ENCODE data around the gene CTNND2. TPM values are rescaled to one million over a fixed set of nuclear protein-coding genes. Genes with fewer than 3 reads are reported as not detected.

The CTNND2 gene
- total RNA-seq, 2 experiments from 2014 or later = not detected

GRCh38 chr5:11390291-11390767, 513.9 kb downstream of the CTNND2 start:
- H3K4me1 Mint-ChIP-seq = peaks cover 3% of the 10 kb centered on the region
- CTCF ChIA-PET = no interaction called here
- peaks cover 13% of the 10 kb centered on the region for H3K27me3 Mint-ChIP-seq
- no peaks in the 10 kb centered on the region for H3K9me3 Mint-ChIP-seq
- H3K27ac Mint-ChIP-seq = no peak overlapping the region
- H3K4me3 Mint-ChIP-seq = no peak overlapping the region
- DNase-seq = no peak
- no peaks in the 10 kb centered on the region for H3K36me3 Mint-ChIP-seq (ENCODE audit: low read depth)
- POLR2A ChIA-PET = no interaction called here

GRCh38 chr5:11387382-11387781, 516.9 kb downstream of the CTNND2 start:
- Mint-ChIP-seq H3K36me3 (ENCODE audit: low read depth) (no peaks in the 10 kb centered on the region), H3K27me3 (peaks cover 35% of the 10 kb centered on the region), H3K4me1 (peaks cover 6% of the 10 kb centered on the region), H3K9me3 (no peaks in the 10 kb centered on the region), H3K4me3 (no peak overlapping the region), H3K27ac (no peak overlapping the region)
- POLR2A ChIA-PET = no interaction called here
- CTCF ChIA-PET = no interaction called here
- no peak for DNase-seq

GRCh38 chr5:11386398-11386797, 517.8 kb downstream of the CTNND2 start:
- CTCF ChIA-PET = no interaction called here
- H3K4me3 Mint-ChIP-seq = no peak overlapping the region

GRCh38 chr5:11385901-11386293, 518.3 kb downstream of the CTNND2 start:
- DNase-seq = no peak

More at GRCh38 chr5:11386398-11386797, 517.8 kb downstream of the CTNND2 start:
- no peaks in the 10 kb centered on the region for H3K9me3 Mint-ChIP-seq
- H3K27ac Mint-ChIP-seq = no peak overlapping the region
- POLR2A ChIA-PET = no interaction called here
- peaks cover 6% of the 10 kb centered on the region for H3K4me1 Mint-ChIP-seq
- DNase-seq = no peak
- peaks cover 35% of the 10 kb centered on the region for H3K27me3 Mint-ChIP-seq
- H3K36me3 Mint-ChIP-seq (ENCODE audit: low read depth) = no peaks in the 10 kb centered on the region

GRCh38 chr5:11385251-11385900, 518.9 kb downstream of the CTNND2 start:
- ChIA-PET CTCF (no interaction called here), POLR2A (no interaction called here)
- Mint-ChIP-seq H3K9me3 (no peaks in the 10 kb centered on the region), H3K4me3 (no peak overlapping the region), H3K27ac (no peak overlapping the region), H3K36me3 (ENCODE audit: low read depth) (no peaks in the 10 kb centered on the region), H3K27me3 (peaks cover 35% of the 10 kb centered on the region), H3K4me1 (peaks cover 6% of the 10 kb centered on the region)
- DNase-seq = no peak

More at GRCh38 chr5:11385901-11386293, 518.3 kb downstream of the CTNND2 start:
- no peak overlapping the region for H3K4me3 Mint-ChIP-seq
- no peak overlapping the region for H3K27ac Mint-ChIP-seq
- no peaks in the 10 kb centered on the region for H3K9me3 Mint-ChIP-seq
- peaks cover 6% of the 10 kb centered on the region for H3K4me1 Mint-ChIP-seq
- POLR2A ChIA-PET = no interaction called here
- H3K36me3 Mint-ChIP-seq (ENCODE audit: low read depth) = no peaks in the 10 kb centered on the region
- CTCF ChIA-PET = no interaction called here
- H3K27me3 Mint-ChIP-seq = peaks cover 35% of the 10 kb centered on the region

- H3K27ac Mint-ChIP-seq = no peak overlapping the region
- H3K36me3 Mint-ChIP-seq (ENCODE audit: low read depth) = no peaks in the 10 kb centered on the region
- ChIA-PET POLR2A (no interaction called here), CTCF (no interaction called here)
- peaks cover 35% of the 10 kb centered on the region for H3K27me3 Mint-ChIP-seq
- DNase-seq = no peak
- no peak overlapping the region for H3K4me3 Mint-ChIP-seq
- H3K4me1 Mint-ChIP-seq = peaks cover 6% of the 10 kb centered on the region
- H3K9me3 Mint-ChIP-seq = no peaks in the 10 kb centered on the region
Measured at GRCh38 chr5:11384441-11385250, 519.6 kb downstream of the CTNND2 start.

GRCh38 chr5:11383506-11384095, 520.6 kb downstream of the CTNND2 start:
- DNase-seq = no peak
- POLR2A ChIA-PET = no interaction called here
- CTCF ChIA-PET = no interaction called here
- no peaks in the 10 kb centered on the region for H3K9me3 Mint-ChIP-seq
- peaks cover 35% of the 10 kb centered on the region for H3K27me3 Mint-ChIP-seq
- H3K27ac Mint-ChIP-seq = no peak overlapping the region
- H3K4me3 Mint-ChIP-seq = no peak overlapping the region
- H3K36me3 Mint-ChIP-seq (ENCODE audit: low read depth) = no peaks in the 10 kb centered on the region
- H3K4me1 Mint-ChIP-seq = peaks cover 6% of the 10 kb centered on the region

GRCh38 chr5:11378461-11378860, 525.8 kb downstream of the CTNND2 start:
- CTCF ChIA-PET = no interaction called here
- no peaks in the 10 kb centered on the region for H3K4me1 Mint-ChIP-seq
- H3K4me3 Mint-ChIP-seq = no peak overlapping the region
- DNase-seq = no peak
- no peaks in the 10 kb centered on the region for H3K9me3 Mint-ChIP-seq
- H3K36me3 Mint-ChIP-seq (ENCODE audit: low read depth) = no peaks in the 10 kb centered on the region
- H3K27ac Mint-ChIP-seq = no peak overlapping the region
- peaks cover 9% of the 10 kb centered on the region for H3K27me3 Mint-ChIP-seq
- POLR2A ChIA-PET = no interaction called here

GRCh38 chr5:11377896-11378295, 526.4 kb downstream of the CTNND2 start:
- ChIA-PET CTCF (no interaction called here), POLR2A (no interaction called here)
- no peak overlapping the region for H3K4me3 Mint-ChIP-seq
- peaks cover 3% of the 10 kb centered on the region for H3K27me3 Mint-ChIP-seq
- no peaks in the 10 kb centered on the region for H3K36me3 Mint-ChIP-seq (ENCODE audit: low read depth)
- no peaks in the 10 kb centered on the region for H3K9me3 Mint-ChIP-seq
- H3K4me1 Mint-ChIP-seq = no peaks in the 10 kb centered on the region
- H3K27ac Mint-ChIP-seq = no peak overlapping the region
- DNase-seq = no peak

GRCh38 chr5:11372191-11372590, 532.1 kb downstream of the CTNND2 start:
- Mint-ChIP-seq H3K4me1 (no peaks in the 10 kb centered on the region), H3K27ac (no peak overlapping the region), H3K36me3 (ENCODE audit: low read depth) (no peaks in the 10 kb centered on the region), H3K4me3 (no peak overlapping the region), H3K27me3 (peaks cover 2% of the 10 kb centered on the region), H3K9me3 (no peaks in the 10 kb centered on the region)
- CTCF ChIA-PET = no interaction called here
- POLR2A ChIA-PET = no interaction called here
- no peak for DNase-seq

GRCh38 chr5:11371021-11371420, 533.2 kb downstream of the CTNND2 start:
- Mint-ChIP-seq H3K9me3 (no peaks in the 10 kb centered on the region), H3K4me3 (no peak overlapping the region), H3K27me3 (peaks cover 2% of the 10 kb centered on the region), H3K36me3 (ENCODE audit: low read depth) (no peaks in the 10 kb centered on the region), H3K4me1 (no peaks in the 10 kb centered on the region), H3K27ac (no peak overlapping the region)
- ChIA-PET POLR2A (no interaction called here), CTCF (no interaction called here)
- no peak for DNase-seq

GRCh38 chr5:11364531-11364930, 539.7 kb downstream of the CTNND2 start:
- DNase-seq = no peak
- CTCF ChIA-PET = no interaction called here
- Mint-ChIP-seq H3K27ac (no peak overlapping the region), H3K27me3 (peaks cover 1% of the 10 kb centered on the region), H3K9me3 (no peaks in the 10 kb centered on the region), H3K4me3 (no peak overlapping the region), H3K4me1 (no peaks in the 10 kb centered on the region), H3K36me3 (ENCODE audit: low read depth) (no peaks in the 10 kb centered on the region)
- POLR2A ChIA-PET = no interaction called here

GRCh38 chr5:11363631-11364178, 540.5 kb downstream of the CTNND2 start:
- Mint-ChIP-seq H3K27me3 (no peaks in the 10 kb centered on the region), H3K27ac (no peak overlapping the region), H3K4me3 (no peak overlapping the region), H3K4me1 (no peaks in the 10 kb centered on the region), H3K9me3 (no peaks in the 10 kb centered on the region), H3K36me3 (ENCODE audit: low read depth) (no peaks in the 10 kb centered on the region)
- CTCF ChIA-PET = interaction anchor here (0.6 kb wide), 1 partner anchor 226 kb away, joined by 4 read pairs; no protein-coding TSS in a partner anchor
- POLR2A ChIA-PET = no interaction called here
- no peak for DNase-seq

All from activated CD4-positive, alpha-beta memory T cell treated with anti-CD3 and anti-CD28 coated beads, Interleukin-2, amount 10 ng/mL, durations not matched to agents 7 days and 5 days (primary cell).